GM19193 (cell line): ENCODE results near the gene PLAGL2.

Source experiments
- POLR2A ChIP-seq: IDR thresholded peaks from 4 replicates; pipeline ENCODE4 v1.6.1; 2011; ENCODE audit not compliant: insufficient read depth, insufficient read length; ENCODE audit errors: extremely low read depth

PLAGL2 gene, protein sequence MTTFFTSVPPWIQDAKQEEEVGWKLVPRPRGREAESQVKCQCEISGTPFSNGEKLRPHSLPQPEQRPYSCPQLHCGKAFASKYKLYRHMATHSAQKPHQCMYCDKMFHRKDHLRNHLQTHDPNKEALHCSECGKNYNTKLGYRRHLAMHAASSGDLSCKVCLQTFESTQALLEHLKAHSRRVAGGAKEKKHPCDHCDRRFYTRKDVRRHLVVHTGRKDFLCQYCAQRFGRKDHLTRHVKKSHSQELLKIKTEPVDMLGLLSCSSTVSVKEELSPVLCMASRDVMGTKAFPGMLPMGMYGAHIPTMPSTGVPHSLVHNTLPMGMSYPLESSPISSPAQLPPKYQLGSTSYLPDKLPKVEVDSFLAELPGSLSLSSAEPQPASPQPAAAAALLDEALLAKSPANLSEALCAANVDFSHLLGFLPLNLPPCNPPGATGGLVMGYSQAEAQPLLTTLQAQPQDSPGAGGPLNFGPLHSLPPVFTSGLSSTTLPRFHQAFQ

DNA sequence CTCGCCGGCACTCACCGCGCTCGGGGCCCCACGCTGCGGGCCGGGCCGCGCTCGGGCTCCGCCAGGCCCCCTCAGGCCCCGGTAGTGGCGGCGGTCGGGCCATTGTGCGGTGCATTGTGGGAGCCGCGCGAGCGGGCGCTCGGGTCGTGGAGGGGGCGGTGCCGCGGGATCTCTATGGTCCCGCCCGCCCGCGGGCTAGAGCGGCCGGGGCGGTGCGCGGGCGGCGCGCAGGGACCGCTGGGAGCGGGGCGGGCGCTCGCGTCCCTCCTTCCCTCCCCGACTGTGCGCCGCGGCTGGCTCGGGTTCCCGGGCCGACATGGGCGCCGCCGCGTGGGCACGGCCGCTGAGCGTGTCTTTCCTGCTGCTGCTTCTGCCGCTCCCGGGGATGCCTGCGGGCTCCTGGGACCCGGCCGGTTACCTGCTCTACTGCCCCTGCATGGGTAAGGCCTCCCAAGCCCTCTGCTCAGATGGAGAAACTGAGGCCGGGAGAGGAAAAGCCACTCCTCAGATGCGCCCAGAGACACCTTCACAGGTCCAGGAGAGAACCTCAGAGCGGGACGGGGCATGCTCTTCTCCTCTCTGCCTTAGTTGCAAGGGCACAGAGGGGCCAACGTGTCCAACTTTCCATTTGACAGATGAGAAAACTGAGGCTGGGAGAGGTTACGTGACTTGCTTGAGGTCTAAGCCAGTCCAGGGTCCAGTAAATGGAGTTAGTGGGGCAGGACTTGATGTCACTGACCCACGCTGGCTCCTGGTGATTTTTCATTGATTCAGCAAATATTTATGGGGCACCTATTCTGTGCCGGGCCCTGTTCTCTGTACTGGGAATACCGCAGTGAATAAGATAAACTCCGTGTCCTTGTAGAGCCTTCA lies at the start of gene PLAGL2, which contains the start of gene POFUT1:
TSS of gene PLAGL2 (minus strand) at position 118 of the 873 bp plus-strand sequence. CDS start 5,565 bp downstream, outside the sequence.
TSS of gene POFUT1 (plus strand) at position 255 of the 873 bp plus-strand sequence. CDS start at position 317, 62 bp downstream.
- peak; percentile 89 for TF ChIP-seq POLR2A

DNA sequence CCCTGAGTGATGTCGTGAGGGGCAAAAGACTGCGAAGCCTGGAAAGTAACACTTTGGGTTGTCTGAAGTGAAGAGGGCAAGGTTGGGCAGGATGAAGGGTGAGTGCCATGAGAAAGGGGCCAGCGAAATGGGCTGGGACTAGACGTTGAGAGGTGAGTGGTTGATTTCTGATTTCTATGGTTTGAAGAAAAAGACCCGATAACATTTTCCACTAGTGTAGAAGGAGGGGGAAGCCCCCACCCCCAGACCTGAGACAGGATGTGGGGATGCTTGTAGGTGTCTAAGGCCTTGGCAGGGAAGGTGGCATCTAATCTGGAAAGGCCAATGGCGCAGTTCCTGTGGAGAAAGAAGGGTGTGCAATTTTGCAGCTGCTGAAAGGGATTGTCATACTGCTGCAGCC lies 44.6 kb upstream of the PLAGL2 start:
- no peak for TF ChIP-seq POLR2A

DNA sequence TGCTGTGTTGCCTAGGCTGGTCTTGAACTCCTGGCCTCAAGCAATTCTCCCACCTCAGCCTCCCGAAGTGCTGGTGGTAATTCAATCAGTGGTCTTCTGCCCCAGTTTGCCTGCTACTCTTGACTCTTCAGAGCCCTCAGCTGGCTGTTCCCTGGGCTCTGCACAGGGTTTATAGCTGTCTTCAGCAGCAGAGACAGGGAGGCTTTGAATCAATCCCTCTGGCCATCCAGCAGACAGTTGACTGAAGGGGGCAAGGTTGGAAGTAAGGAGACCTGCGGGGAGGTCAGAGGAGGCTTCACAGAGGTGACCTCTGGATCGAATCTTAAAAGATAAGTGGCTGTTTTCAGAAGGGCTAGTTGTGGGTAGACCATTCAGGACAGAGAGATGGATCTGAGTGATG lies 43.9 kb upstream of the PLAGL2 start:
- TF ChIP-seq POLR2A: no peak

DNA sequence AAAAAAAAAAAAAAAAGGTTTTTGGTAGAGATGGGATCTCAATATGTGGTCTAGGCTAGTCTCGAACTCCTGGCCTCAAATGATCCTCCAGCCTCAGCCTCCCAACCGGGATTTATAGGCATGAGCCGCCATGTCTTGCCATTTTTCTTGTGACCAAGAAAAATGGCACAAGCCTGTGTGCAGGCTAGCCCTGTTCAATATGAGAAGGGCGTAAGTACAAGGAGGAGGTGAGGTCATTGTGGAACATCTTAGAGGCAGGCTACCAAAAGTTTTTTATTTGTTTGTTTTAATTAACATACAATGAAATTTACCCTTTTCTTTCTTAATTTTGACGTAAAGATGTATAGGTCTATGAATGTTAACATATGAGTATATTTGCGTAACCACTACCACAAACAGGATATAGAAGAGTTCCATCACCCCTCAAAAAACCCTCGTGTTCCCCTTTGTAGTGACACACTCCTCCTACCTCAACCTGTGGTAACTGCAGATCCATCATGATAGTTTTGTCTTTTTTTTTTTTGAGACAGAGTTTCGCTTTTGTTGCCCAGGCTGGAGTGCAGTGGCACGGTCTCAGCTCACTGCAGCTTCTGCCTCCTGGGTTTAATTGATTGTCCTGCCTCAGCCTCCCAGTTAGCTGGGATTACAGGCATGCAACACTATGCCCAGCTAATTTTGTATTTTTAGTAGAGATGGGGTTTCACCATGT lies 41.6 kb upstream of the PLAGL2 start:
- TF ChIP-seq POLR2A: no peak

DNA sequence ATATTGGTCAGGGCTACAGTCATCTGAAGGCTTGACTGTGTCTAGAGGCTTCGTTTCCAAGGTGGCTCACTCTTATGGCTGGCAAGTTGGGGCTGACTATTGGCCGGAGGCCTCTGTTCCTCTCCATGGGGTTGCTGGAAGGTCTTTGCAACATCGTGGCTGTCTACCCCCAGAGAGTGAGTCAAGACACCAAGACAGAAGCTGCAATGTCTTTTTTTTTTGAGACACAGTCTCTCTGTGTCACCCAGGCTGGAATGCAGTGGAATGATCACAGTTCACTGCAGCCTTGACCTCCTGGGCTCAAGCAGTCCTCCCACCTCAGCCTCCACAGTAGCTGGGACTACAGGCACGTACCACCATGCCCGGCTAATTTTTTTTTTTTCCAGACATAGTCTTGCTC lies 40.5 kb upstream of the PLAGL2 start:
- TF ChIP-seq POLR2A: no peak

DNA sequence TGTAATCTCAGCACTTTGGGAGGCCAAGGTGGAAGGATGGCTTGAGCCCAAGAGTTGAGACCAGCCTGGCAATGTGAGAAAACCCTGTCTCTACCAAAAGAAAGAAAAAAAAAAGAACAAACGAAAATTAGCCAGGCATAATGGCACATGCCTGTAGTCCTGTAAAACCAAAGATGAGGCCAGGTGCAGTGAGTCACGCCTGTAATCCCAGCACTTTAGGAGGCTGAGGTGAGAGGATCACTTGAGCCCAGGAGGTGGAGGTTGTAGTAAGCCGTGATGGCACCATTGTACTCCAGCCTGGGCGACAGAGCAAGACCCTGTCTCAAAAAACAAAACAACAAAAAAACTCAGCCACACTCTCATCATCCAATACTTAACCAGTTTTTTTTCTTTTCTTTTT lies 37.4 kb upstream of the PLAGL2 start:
- no peak for TF ChIP-seq POLR2A

DNA sequence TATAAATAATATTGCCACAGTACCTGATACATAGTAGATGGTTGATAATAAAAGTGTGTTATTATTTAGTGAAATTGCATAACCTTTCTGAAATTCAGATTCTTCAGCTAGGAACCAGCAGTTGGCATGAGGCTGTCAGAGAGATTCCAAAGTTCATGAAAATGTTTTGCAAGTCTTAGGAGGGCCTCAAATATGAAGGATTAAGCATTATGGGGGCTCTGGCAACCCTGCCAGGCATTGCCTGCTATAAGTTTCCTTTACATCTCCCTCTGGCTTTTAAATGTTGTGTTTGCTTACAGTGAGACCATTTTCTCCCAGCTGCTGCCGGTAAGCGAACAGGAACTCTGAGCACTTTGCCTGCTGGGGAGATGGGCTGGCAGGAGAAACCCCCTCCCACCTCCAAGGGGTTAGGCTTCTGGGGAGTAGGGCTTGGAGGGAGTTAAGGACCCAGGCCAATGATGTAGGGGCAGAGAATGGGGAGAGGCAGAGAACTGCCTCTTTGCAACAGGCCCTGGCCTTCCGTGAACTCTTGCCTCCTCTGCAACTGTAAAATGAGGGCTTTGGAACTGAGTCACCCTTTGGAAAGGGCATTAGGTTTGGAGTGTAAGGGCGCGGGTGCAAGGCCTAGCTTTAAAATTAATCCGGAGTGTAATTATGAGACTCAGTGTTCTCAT lies 36.7 kb upstream of the PLAGL2 start:
- TF ChIP-seq POLR2A: no peak

DNA sequence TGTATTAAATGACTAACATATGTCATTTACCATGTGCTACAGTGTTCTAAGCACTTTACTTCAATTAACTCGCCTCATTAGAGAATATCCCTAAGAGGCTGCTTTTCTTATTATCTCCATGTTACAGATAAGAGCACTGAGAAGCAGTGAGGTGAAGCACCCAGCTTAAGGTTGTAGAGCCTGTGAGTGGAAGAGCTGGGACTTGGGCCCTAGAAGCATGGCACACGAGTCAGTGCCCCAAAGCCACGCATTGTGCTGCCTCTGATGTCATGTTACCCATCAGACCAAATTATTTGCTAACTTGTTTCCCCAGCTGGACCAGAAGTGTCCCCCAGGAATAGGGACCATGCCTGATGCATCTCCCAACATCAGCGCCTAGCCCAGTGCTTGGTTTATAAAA lies 34.3 kb upstream of the PLAGL2 start:
- TF ChIP-seq POLR2A: no peak

DNA sequence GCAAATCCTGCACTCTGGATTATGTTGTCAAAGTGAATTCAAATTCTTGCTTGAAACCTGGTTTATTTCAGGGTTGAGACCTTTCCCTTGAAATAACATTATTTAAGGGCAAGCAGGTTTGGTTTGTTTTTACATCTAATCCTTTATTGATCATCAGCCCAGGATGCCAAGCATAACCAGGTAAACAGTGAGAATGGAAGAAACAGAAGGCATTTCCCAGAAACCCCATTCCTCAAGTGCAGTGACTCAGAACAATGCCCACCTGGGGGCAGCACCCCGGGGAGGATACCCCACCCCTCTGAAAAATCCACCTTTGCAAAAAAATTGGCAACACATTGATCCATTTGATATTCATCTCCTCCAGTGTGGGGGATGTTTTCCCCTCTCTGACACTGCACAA lies 32.7 kb upstream of the PLAGL2 start:
- no peak for TF ChIP-seq POLR2A

DNA sequence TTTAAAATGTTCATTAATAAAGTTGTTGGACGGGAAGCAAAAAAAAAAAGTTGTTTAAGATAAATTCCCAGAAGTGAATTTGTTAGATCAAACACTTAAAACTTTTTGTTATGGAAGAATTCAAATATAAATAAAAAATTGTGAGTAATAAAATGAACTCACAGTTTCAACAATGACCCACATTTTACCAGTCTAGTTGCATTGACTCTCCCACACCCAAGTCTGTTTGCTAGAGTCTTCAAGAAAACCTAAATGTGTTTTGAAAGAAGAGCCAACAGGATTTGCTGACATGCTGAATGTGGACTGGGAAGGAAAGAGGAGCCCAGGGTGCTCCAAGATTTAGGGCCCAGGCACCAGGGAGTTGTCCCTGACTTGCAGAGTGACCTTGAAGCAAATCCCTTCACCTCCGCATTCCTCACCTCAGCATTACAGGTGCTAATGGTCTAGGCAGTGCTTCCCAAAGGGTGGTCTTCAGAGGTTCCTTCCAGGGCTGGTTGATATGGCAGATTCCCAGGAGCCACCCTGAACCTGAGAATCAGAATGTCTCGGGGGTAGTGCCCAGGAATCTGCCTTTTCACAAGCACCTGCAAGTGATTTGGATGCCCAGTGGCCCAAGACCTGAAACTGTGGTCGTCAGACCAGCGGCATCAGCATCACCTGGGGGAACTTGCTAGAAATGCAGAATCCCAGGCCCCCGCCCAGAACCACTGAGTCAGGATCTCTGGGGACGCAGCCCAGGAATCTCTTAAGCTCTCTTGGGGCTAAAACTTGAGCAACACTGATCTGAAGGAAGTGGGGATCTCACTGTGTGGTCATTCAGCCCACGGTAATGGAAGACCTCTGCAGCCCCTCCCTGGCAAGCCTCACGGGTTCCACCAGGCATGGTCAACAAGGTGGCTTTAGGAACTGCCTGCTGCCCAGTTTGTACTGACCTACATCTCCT lies 31.2 kb upstream of the PLAGL2 start:
- TF ChIP-seq POLR2A: no peak

DNA sequence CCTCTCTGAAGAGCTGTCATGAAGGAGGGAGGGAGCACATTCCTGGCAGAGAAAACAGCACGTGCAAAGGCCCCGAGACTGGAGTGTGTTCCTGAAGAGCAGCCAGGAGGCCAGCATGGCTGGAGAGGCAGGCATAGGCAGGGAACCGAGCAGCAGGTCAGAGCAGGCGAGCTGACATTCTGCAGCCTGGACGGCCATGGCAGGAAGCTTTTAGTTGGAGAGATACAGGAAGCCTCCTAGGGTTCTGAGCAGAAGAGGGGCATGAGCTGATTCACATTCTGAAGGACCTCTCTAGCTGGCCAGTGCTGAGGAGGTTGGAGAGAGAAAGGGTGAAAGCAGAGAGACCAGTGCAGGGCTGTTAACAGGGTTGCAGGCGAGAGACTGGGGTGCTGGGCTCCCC lies 29.9 kb upstream of the PLAGL2 start:
- TF ChIP-seq POLR2A: no peak

DNA sequence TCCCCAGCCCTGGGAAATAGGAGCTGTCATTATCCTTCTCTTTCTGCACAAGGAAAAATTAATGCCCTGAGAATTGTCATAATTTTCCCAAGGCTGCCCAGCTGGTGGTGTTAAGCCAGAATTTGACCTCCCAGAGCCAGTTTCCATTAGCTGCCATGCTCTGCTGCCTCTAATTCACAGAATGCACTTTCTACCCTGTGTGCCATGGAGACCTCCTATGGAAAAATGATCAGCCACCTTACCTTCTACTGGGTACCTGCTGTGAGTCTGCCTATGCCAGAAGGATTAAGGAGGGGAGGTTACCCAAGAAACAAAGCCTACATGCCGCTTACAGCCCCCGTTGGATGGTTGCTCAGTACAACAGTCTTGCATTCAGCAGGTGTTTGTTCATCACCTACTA lies 29.3 kb upstream of the PLAGL2 start:
- TF ChIP-seq POLR2A: no peak

DNA sequence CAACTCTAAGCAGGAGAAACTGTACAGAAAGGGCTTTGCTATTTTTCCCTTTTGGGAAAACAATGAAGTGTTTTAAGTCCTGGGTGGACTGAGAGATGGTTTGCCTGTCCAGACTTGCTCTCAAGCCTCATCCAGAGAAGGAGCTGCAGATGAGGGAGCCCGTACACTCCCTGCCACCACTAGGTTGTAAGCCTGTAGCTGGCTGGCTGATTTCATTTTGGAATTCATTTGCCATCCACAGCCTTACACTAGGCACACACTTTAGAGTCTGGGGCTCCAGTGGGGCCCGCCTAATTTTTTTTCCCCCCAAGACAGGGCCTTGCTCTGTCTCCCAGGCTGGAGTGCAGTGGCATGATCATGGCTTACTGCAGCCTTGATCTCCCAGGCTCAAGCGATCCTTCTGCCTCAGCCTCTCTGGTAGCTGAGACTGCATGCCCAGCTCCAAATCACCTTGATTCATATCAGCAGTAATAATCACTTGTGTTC lies 28.5 kb upstream of the PLAGL2 start:
- TF ChIP-seq POLR2A: no peak
